Activated naive CD4-positive, alpha-beta T cell treated with anti-CD3 and anti-CD28 coated beads, Interleukin-2, amount 50 U/mL, for 24 hours (primary cell): ENCODE data around the gene TOMM20.
"Not testable (repeated sequence)": the region's sequence is repeated elsewhere in the genome, so short reads cannot be mapped to it uniquely, and the experiment has no call there.

Experiments
- H3K27ac Mint-ChIP-seq: one replicate; pipeline ENCODE4 v1.8.0; 2021; ENCODE audit warnings: mild to moderate bottlenecking, mixed read lengths
- H3K27me3 Mint-ChIP-seq: one replicate; pipeline ENCODE4 v1.8.0; 2021; ENCODE audit warnings: mixed read lengths
- H3K36me3 Mint-ChIP-seq: one replicate; pipeline ENCODE4 v1.8.0; 2021; ENCODE audit warnings: mixed read lengths
- H3K4me1 Mint-ChIP-seq: one replicate; pipeline ENCODE4 v1.8.0; 2021; ENCODE audit warnings: mixed read lengths
- H3K4me3 Mint-ChIP-seq: one replicate; pipeline ENCODE4 v1.8.0; 2021; ENCODE audit warnings: mild to moderate bottlenecking, mixed read lengths
- H3K9me3 Mint-ChIP-seq: one replicate; pipeline ENCODE4 v1.8.0; 2021; ENCODE audit warnings: mixed read lengths

TOMM20 gene

DNA sequence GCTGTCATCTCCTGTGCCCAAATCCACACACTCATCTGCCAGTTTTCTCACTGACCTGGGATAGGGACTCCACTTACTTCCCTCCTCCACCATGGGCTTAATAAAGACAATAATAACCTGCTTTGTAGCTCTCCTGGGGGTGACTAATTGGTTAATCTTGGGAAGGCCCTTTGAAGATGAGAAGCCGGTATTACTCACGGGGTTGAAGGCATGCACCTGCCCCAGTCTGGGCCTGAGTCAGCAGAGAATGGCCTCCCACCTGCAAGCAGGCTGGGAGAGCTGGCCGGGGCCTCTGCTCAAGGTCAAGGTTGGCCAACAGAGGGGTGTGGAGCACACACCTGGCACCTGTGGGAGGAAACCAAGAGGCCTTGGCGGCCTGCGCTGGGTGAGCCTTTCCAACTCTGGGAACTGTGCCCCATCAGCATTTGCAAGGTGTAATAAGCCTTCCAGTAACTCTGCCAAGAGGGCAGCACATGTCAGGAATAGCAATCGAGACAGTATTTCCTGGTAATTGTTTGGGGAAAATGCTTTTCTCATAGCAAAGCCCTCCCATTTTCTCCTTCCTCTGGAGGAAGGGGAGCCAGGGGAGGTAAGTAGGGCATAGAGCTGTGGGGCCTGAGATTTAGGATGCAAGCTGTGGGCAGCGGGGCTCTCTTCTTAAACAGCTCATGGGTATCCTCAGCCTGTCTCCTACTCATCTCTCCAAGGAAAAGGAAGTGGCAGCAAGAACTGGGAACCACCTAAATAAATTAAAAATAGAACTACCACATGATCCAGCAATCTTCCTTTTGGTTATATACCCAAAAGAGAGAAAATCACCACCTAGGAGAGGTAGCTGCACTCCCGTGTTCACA is 49.0 kb downstream of the TOMM20 start:
- H3K27me3 Mint-ChIP-seq = no peaks in the 10 kb centered on the region
- H3K9me3 Mint-ChIP-seq = no peaks in the 10 kb centered on the region
- H3K4me3 Mint-ChIP-seq = no peak overlapping the region

GRCh38 chr1:235078480-235079381 is 49.9 kb downstream of the TOMM20 start:
- Mint-ChIP-seq H3K27ac (no peak overlapping the region), H3K4me1 (peaks cover 29% of the 10 kb centered on the region), H3K4me3 (no peak overlapping the region)

More for the DNA sequence above, 49.0 kb downstream of the TOMM20 start:
- H3K4me1 Mint-ChIP-seq = peaks cover 28% of the 10 kb centered on the region
- H3K36me3 Mint-ChIP-seq = no peaks in the 10 kb centered on the region
- H3K27ac Mint-ChIP-seq = peak overlapping the region; percentile 85

DNA sequence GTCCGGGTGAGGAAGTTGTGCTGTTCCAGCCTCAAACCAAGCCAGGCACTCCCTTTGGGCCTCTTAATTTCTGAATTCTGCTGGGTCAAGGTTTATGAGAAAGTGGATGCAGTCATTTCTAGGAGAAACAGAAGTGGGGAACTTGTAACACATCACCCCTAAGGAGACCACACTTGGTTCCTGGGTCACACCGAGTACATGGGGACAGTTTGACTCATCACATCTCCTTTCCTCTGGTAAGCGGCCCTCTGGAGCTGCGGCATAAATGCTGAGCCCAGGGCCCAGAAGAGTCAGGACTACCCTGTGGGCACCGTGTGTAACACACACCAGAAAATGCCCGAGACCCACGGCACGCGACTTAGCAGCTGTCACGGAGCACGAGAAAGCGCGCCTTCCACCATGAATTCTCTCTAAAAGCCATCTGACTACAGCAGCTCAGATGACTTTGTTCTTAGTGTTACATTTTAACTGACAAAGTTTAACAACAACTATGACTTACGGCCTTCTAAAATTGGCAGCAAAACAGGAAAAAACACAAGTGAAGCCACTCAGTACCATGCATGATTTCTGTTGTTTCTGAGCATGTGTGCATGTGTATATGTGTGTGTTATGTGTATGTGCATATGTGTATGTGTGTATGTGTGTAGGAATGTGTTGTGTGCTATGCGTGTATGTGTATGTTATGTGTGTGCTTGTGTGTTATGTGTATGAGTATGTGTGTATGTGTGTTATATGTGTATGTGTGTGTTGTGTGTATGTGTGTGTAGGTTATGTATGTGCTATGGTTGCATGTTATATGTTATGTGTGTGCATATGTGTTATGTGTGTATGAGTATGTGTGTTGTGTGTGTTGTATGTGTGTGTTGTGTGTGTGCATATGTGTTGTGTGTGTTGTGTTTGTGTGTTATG is 50.8 kb downstream of the TOMM20 start:
- Mint-ChIP-seq H3K36me3 (no peaks in the 10 kb centered on the region), H3K9me3 (no peaks in the 10 kb centered on the region), H3K27me3 (no peaks in the 10 kb centered on the region), H3K4me1 (peaks cover 20% of the 10 kb centered on the region), H3K4me3 (no peak overlapping the region), H3K27ac (no peak overlapping the region)

More at GRCh38 chr1:235078480-235079381, 49.9 kb downstream of the TOMM20 start:
- H3K36me3 Mint-ChIP-seq = no peaks in the 10 kb centered on the region
- no peaks in the 10 kb centered on the region for H3K9me3 Mint-ChIP-seq
- H3K27me3 Mint-ChIP-seq = no peaks in the 10 kb centered on the region

GRCh38 chr1:235077163-235077540 is 51.5 kb downstream of the TOMM20 start:
- Mint-ChIP-seq H3K27ac (no peak overlapping the region), H3K4me3 (no peak overlapping the region), H3K9me3 (no peaks in the 10 kb centered on the region), H3K27me3 (no peaks in the 10 kb centered on the region), H3K36me3 (no peaks in the 10 kb centered on the region), H3K4me1 (peaks cover 20% of the 10 kb centered on the region)

- Mint-ChIP-seq H3K4me1 (peaks cover 20% of the 10 kb centered on the region), H3K9me3 (no peaks in the 10 kb centered on the region), H3K36me3 (no peaks in the 10 kb centered on the region), H3K27me3 (no peaks in the 10 kb centered on the region), H3K27ac (peak overlapping the region; percentile 56), H3K4me3 (no peak overlapping the region)
Measured at GRCh38 chr1:235076504-235077162, 52.0 kb downstream of the TOMM20 start.

DNA sequence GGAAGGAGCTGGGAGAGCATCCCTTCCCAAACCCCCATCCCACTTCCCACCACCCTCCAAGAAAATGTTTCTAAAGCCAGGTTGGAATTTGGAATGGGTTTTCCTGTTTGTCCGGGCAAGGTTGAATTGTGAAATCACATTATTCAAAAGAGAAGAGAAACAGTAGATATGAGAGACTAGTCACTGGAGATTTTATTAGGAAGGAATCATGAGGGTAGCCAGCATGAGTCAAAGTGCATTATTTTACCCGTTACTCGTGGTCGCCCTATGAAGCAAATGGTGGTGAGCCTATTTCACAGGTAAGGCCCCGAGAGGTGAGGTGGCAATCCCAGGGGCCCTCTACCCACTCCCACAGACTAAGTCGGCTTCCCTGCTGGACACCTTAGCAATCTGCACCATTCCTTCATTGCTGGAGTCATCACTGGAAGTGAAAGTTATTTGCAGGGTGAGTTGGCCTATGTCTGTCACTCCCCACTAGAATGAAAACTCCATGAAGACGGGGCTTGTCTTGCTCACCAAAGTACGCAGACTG is 52.8 kb downstream of the TOMM20 start:
- H3K27ac Mint-ChIP-seq = peak overlapping the region; percentile 18
- no peaks in the 10 kb centered on the region for H3K27me3 Mint-ChIP-seq
- H3K9me3 Mint-ChIP-seq = no peaks in the 10 kb centered on the region
- no peak overlapping the region for H3K4me3 Mint-ChIP-seq
- no peaks in the 10 kb centered on the region for H3K36me3 Mint-ChIP-seq
- H3K4me1 Mint-ChIP-seq = peaks cover 20% of the 10 kb centered on the region

GRCh38 chr1:235075048-235075776 is 53.4 kb downstream of the TOMM20 start:
- Mint-ChIP-seq H3K36me3 (no peaks in the 10 kb centered on the region), H3K4me3 (no peak overlapping the region), H3K9me3 (no peaks in the 10 kb centered on the region), H3K27me3 (no peaks in the 10 kb centered on the region), H3K27ac (peak overlapping the region; percentile 96), H3K4me1 (peaks cover 20% of the 10 kb centered on the region)

DNA sequence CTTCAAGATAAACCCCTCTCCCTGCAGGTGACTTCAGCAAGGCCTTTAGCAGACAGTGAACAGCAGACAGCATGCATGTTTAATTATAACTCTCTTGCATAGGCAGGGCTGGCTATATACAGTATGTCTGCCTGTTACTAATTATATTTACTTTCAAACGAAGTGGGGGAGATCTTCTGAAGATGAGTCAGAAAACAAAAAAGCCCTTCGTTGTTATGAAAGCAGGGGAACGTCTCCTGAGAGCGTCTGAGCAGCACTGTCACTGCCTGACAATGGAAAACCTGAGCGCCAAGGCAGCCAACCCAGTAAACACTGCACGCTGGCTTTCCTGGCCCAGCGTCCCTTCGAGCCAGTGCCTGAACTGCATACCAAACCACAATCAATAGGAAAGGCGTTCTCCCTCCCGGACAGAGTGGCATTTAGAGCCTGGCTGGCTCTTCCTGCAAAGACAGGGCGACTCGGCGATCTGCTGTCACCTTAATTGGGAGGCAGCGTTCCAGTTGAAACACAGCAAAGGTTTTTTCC is 54.1 kb downstream of the TOMM20 start:
- peak overlapping the region; percentile 15 for H3K4me3 Mint-ChIP-seq
- no peaks in the 10 kb centered on the region for H3K27me3 Mint-ChIP-seq

GRCh38 chr1:235073968-235074522 is 54.6 kb downstream of the TOMM20 start:
- Mint-ChIP-seq H3K27me3 (no peaks in the 10 kb centered on the region), H3K4me3 (no peak overlapping the region), H3K4me1 (peaks cover 20% of the 10 kb centered on the region), H3K27ac (peak overlapping the region; percentile 96), H3K9me3 (no peaks in the 10 kb centered on the region), H3K36me3 (no peaks in the 10 kb centered on the region)

More for the DNA sequence above, 54.1 kb downstream of the TOMM20 start:
- Mint-ChIP-seq H3K4me1 (peaks cover 20% of the 10 kb centered on the region), H3K36me3 (no peaks in the 10 kb centered on the region), H3K9me3 (no peaks in the 10 kb centered on the region), H3K27ac (peak overlapping the region; percentile 96)

- H3K4me3 Mint-ChIP-seq = no peak overlapping the region
- no peak overlapping the region for H3K27ac Mint-ChIP-seq
- H3K36me3 Mint-ChIP-seq = no peaks in the 10 kb centered on the region
- H3K4me1 Mint-ChIP-seq = peaks cover 20% of the 10 kb centered on the region
- no peaks in the 10 kb centered on the region for H3K9me3 Mint-ChIP-seq
- H3K27me3 Mint-ChIP-seq = no peaks in the 10 kb centered on the region
Measured at GRCh38 chr1:235073331-235073967, 55.2 kb downstream of the TOMM20 start.

DNA sequence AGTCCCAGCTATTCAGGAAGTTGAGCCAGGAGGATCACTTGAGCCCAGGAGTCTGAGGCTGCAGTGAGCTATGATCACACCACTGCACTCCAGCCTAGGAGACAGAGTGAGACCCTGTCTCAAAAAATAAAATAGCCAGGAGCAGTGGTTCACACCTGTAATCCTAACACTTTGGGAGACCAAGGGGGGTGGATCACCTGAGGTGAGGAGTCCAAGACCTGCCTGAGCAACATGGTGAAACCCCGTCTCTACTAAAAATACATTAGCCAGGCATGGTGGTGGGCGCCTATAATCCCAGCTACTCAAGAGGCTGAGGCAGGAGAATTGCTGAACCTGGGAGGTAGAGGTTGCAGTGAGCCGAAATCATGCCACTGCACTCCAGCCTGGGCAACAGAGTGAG is 56.1 kb downstream of the TOMM20 start:
- not testable (repeated sequence) for H3K27ac Mint-ChIP-seq, H3K4me3 Mint-ChIP-seq, H3K27me3 Mint-ChIP-seq, H3K9me3 Mint-ChIP-seq, H3K36me3 Mint-ChIP-seq
- peaks cover 22% of the 10 kb centered on the region for H3K4me1 Mint-ChIP-seq

DNA sequence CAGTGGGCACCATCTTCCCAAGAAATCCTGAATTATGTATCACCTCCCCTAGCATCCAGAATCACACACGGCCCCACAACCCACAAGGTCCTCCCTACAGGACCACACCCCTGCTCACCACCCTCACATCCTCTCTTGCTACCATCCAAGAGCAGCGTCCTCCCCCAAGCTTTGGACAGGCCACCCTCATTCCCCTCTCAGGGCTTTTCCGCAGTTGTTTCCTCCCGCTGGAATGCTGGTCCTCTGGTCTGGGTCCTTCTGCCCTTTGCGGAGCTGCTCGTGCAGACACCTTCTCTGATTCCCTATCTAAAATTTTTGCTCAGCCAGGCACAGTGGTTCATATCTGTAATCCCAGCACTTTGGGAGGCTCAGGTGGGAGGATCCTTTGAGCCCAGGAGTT is 56.5 kb downstream of the TOMM20 start:
- Mint-ChIP-seq H3K27ac (no peak overlapping the region), H3K4me3 (no peak overlapping the region), H3K36me3 (no peaks in the 10 kb centered on the region), H3K27me3 (no peaks in the 10 kb centered on the region), H3K4me1 (peaks cover 25% of the 10 kb centered on the region), H3K9me3 (no peaks in the 10 kb centered on the region)

DNA sequence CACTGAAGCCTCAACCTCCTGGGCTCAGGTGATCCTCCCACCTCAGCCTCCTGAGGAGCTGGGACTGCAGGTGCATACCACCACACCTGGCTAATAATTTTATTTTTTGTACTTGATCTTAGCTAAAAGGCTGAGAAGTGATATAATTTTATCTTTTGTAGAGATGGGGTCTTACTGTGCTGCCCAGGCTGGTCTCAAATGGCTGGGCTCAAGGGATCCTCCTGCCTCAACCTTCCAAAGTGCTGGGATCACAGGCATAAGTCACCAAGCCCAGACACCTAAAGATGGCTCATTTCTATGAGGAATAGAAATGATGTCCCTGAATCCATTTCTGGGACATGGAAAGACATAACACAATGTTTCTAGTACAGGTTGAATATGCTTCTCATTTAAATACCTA is 57.8 kb downstream of the TOMM20 start:
- H3K27ac Mint-ChIP-seq = no peak overlapping the region

More for the DNA sequence above, 57.8 kb downstream of the TOMM20 start:
- H3K4me1 Mint-ChIP-seq = peaks cover 22% of the 10 kb centered on the region
- H3K9me3 Mint-ChIP-seq = no peaks in the 10 kb centered on the region
- H3K36me3 Mint-ChIP-seq = no peaks in the 10 kb centered on the region
- H3K27me3 Mint-ChIP-seq = no peaks in the 10 kb centered on the region
- H3K4me3 Mint-ChIP-seq = no peak overlapping the region
